ENCODE measurements around the gene RTL1.

The RTL1 gene

DNA sequence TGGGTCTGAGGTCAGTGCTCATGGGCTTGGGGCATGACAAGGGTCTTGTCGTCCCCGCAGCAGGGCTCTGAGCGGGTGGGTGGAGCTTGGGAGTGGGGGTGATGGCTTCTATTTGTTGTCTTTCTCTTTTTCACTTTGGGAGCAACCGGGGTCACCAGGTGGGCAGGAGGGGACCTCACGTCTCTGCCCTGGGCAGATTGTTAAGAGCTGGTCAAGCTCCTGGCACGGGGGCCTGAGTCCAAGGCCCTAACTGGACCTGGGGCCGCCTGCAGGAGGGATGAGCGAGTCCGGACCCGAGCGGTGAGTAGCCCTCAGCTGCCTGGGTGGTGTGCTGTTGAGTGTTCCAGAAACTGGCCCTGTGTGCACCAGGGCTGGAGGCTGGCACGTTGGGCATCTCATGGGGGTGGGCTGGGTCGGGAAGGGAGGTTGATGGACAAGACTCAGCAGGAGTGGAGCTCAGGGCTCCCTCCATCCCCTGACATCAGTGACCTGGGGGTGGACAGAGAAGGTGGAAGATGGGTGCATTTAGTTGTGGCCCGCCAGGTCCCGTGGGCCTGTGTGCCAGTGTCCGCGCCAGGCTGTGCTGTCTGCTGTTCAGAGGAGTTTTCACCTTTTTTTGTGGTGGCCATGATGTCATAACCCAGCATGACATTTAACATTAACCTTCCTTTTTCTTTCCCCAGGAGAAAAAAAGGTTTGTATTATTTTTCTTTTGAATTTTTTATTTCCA lies 27.5 kb downstream of the RTL1 start:
- no peaks in the 10 kb centered on the region for H3K79me2 ChIP-seq (ENCODE audit: low read length)
- H3K4me2 ChIP-seq (ENCODE audit: low read depth, low read length) = no peak overlapping the region
- no peaks in the 10 kb centered on the region for H3F3A ChIP-seq (ENCODE audit: insufficient read depth, low read length)
- no peaks in the 10 kb centered on the region for H3K9me2 ChIP-seq (replicated peaks; ENCODE audit: insufficient read depth, low read length)
- no peak for TF ChIP-seq EZH2 (optimal IDR thresholded peaks at IDR 0.05; ENCODE audit: low read depth, low read length)
- TF ChIP-seq, protein P1, sequence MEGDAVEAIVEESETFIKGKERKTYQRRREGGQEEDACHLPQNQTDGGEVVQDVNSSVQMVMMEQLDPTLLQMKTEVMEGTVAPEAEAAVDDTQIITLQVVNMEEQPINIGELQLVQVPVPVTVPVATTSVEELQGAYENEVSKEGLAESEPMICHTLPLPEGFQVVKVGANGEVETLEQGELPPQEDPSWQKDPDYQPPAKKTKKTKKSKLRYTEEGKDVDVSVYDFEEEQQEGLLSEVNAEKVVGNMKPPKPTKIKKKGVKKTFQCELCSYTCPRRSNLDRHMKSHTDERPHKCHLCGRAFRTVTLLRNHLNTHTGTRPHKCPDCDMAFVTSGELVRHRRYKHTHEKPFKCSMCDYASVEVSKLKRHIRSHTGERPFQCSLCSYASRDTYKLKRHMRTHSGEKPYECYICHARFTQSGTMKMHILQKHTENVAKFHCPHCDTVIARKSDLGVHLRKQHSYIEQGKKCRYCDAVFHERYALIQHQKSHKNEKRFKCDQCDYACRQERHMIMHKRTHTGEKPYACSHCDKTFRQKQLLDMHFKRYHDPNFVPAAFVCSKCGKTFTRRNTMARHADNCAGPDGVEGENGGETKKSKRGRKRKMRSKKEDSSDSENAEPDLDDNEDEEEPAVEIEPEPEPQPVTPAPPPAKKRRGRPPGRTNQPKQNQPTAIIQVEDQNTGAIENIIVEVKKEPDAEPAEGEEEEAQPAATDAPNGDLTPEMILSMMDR (IDR thresholded peaks at IDR 0.05; ENCODE audit: low read length) = no peak
- TF ChIP-seq EZH2phosphoT487 (IDR thresholded peaks at IDR 0.05; ENCODE audit: low read length) = no peak
- H3K4me3 ChIP-seq (ENCODE audit: low read length) = no peak overlapping the region
- no peaks in the 10 kb centered on the region for H3K36me3 ChIP-seq (replicated peaks; ENCODE audit: insufficient read depth, low read length)
- no peaks in the 10 kb centered on the region for H3K4me1 ChIP-seq (ENCODE audit: low read length)
- no peak overlapping the region for H2AFZ ChIP-seq (ENCODE audit: low read length)
- H3K27ac ChIP-seq (ENCODE audit: low read length) = no peak overlapping the region
- no peak for DNase-seq
- no peaks in the 10 kb centered on the region for H3K27me3 ChIP-seq (replicated peaks; ENCODE audit: insufficient read depth, low read length)
- H3K9ac ChIP-seq (ENCODE audit: low read length) = no peak overlapping the region
- H4K20me1 ChIP-seq (ENCODE audit: insufficient read depth, low read length) = no peaks in the 10 kb centered on the region
- no peaks in the 10 kb centered on the region for H3K9me3 ChIP-seq (replicated peaks; ENCODE audit: insufficient read depth, low read length)

DNA sequence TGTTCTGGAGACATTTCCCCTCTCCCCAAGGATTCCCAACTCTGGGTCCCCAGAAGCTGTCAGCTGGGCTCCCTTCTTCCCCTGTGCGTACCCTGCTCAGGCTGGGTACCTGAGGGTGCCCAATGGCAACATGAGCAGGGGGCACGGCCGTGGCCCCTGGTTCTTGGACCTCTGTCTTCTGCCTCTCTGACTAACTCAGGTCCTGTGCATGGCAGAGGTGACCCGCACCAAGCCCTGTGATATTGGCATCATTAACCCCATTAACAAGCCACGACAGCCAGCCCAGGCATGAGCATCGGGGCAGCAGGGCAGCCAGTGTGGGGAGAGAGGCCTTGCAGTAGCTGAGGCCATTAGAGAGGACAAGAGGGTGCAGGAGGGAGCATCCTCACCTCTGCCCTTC lies 28.4 kb downstream of the RTL1 start:
- H3K4me3 ChIP-seq (ENCODE audit: low read length) = no peak overlapping the region
- no peak overlapping the region for H3K4me2 ChIP-seq (ENCODE audit: low read depth, low read length)
- H3K4me1 ChIP-seq (ENCODE audit: low read length) = no peaks in the 10 kb centered on the region
- no peaks in the 10 kb centered on the region for H3K27me3 ChIP-seq (replicated peaks; ENCODE audit: insufficient read depth, low read length)
- no peaks in the 10 kb centered on the region for H3K9me2 ChIP-seq (replicated peaks; ENCODE audit: insufficient read depth, low read length)
- TF ChIP-seq, protein P1 (IDR thresholded peaks at IDR 0.05; ENCODE audit: low read length) = no peak
- no peak for TF ChIP-seq EZH2phosphoT487 (IDR thresholded peaks at IDR 0.05; ENCODE audit: low read length)
- no peak for TF ChIP-seq EZH2 (optimal IDR thresholded peaks at IDR 0.05; ENCODE audit: low read depth, low read length)
- no peaks in the 10 kb centered on the region for H3K79me2 ChIP-seq (ENCODE audit: low read length)
- no peak for DNase-seq
- H3F3A ChIP-seq (ENCODE audit: insufficient read depth, low read length) = no peaks in the 10 kb centered on the region
- no peak overlapping the region for H3K9ac ChIP-seq (ENCODE audit: low read length)
- no peak overlapping the region for H2AFZ ChIP-seq (ENCODE audit: low read length)
- no peak overlapping the region for H3K27ac ChIP-seq (ENCODE audit: low read length)
- no peaks in the 10 kb centered on the region for H4K20me1 ChIP-seq (ENCODE audit: insufficient read depth, low read length)
- H3K36me3 ChIP-seq (replicated peaks; ENCODE audit: insufficient read depth, low read length) = no peaks in the 10 kb centered on the region
- H3K9me3 ChIP-seq (replicated peaks; ENCODE audit: insufficient read depth, low read length) = no peaks in the 10 kb centered on the region

DNA sequence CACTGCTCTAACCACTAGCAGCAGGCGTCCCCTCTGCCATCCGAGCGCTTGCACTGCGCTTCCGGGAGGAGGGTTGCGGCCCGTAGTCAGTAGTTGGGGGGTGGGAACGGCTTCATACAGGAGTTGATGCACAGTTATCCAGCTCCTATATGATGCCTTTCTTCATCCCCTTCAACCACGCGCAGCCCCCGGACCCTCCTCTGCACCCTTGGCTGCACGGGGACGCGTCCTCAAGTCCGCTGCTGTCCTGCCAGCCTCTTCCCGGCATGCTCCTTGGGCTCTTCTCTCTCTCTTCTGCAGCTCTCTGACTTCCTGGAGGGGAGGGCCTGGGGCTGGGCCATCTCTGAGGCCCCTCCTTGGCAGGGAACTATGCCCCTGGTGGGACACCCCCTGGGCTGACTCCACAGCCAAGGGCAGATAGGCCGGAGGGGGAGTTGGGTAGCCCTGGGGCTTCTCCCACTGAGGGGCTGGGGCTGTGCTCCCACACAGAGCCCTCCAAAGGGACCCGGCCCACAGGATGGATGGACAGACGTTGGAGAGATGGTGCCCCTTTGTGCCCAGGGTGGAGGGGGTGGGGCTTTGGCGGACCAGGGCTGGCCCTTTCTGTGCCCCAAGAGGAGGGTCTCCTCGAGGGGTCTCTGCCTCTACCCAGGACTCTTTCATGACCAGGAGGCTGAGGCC lies 29.0 kb downstream of the RTL1 start:
- H3K79me2 ChIP-seq (ENCODE audit: low read length) = no peaks in the 10 kb centered on the region
- no peaks in the 10 kb centered on the region for H3K36me3 ChIP-seq (replicated peaks; ENCODE audit: insufficient read depth, low read length)
- no peaks in the 10 kb centered on the region for H3F3A ChIP-seq (ENCODE audit: insufficient read depth, low read length)
- H2AFZ ChIP-seq (ENCODE audit: low read length) = no peak overlapping the region
- TF ChIP-seq, protein P1 (IDR thresholded peaks at IDR 0.05; ENCODE audit: low read length) = no peak
- TF ChIP-seq EZH2phosphoT487 (IDR thresholded peaks at IDR 0.05; ENCODE audit: low read length) (no peak), EZH2 (optimal IDR thresholded peaks at IDR 0.05; ENCODE audit: low read depth, low read length) (no peak)
- no peaks in the 10 kb centered on the region for H3K9me3 ChIP-seq (replicated peaks; ENCODE audit: insufficient read depth, low read length)
- H3K9me2 ChIP-seq (replicated peaks; ENCODE audit: insufficient read depth, low read length) = no peaks in the 10 kb centered on the region
- H3K4me1 ChIP-seq (ENCODE audit: low read length) = no peaks in the 10 kb centered on the region
- no peaks in the 10 kb centered on the region for H3K27me3 ChIP-seq (replicated peaks; ENCODE audit: insufficient read depth, low read length)
- no peak for DNase-seq
- no peaks in the 10 kb centered on the region for H4K20me1 ChIP-seq (ENCODE audit: insufficient read depth, low read length)
- H3K27ac ChIP-seq (ENCODE audit: low read length) = no peak overlapping the region
- H3K9ac ChIP-seq (ENCODE audit: low read length) = no peak overlapping the region
- no peak overlapping the region for H3K4me2 ChIP-seq (ENCODE audit: low read depth, low read length)
- no peak overlapping the region for H3K4me3 ChIP-seq (ENCODE audit: low read length)
